Liver (tissue), 9 donors: ENCODE measurements around the gene QRICH1. TPM values are rescaled to one million over a fixed set of nuclear protein-coding genes. Genes with fewer than 3 reads are reported as not detected.

Source experiments
- DNase-seq: peaks from one replicate; pipeline ENCODE4 v3.0.0-alpha.2; 2017; ENCODE audit warnings: low spot score
- H3K27ac ChIP-seq, 2 donors: one replicate each; pipeline ENCODE4 v1.7.0; 2013; ENCODE audit warnings: inconsistent platforms in 2 of 2, low read length in 2 of 2, control low read depth in 1 of 2, low read depth in 1 of 2, mild to moderate bottlenecking in 1 of 2
- H3K27me3 ChIP-seq, 4 donors: one replicate each; pipeline versions ENCODE4 v1.6.1 to v1.7.0; 2013; ENCODE audit warnings: low read length in 3 of 4, inconsistent platforms in 1 of 4, mild to moderate bottlenecking in 1 of 4, moderate library complexity in 1 of 4; ENCODE audit not compliant: control insufficient read depth in 4 of 4, insufficient read depth in 4 of 4
- H3K36me3 ChIP-seq, 4 donors: one replicate each; pipeline versions ENCODE4 v1.6.1 to v1.7.0; 2013; ENCODE audit warnings: low read length in 3 of 4, mild to moderate bottlenecking in 3 of 4, low read depth in 1 of 4, moderate library complexity in 1 of 4; ENCODE audit not compliant: control insufficient read depth in 4 of 4, insufficient read depth in 3 of 4
- H3K4me1 ChIP-seq, 4 donors: one replicate each; pipeline versions ENCODE4 v1.6.1 to v1.7.0; 2013; ENCODE audit warnings: low read length in 3 of 4, mild to moderate bottlenecking in 3 of 4, moderate library complexity in 1 of 4; ENCODE audit not compliant: control insufficient read depth in 4 of 4, insufficient read depth in 4 of 4
- H3K4me3 ChIP-seq, 3 donors: one replicate each; pipeline versions ENCODE4 v1.6.1 to v1.7.0; 2013; ENCODE audit warnings: low read length in 3 of 3, control low read depth in 1 of 3, low read depth in 1 of 3, mild to moderate bottlenecking in 1 of 3
- H3K9ac ChIP-seq, 2 donors: one replicate each; pipeline ENCODE4 v1.7.0; 2013; ENCODE audit warnings: low read length in 2 of 2, mild to moderate bottlenecking in 2 of 2, moderate library complexity in 2 of 2, control low read depth in 1 of 2, low read depth in 1 of 2
- H3K9me3 ChIP-seq, 4 donors: one replicate each; pipeline versions ENCODE4 v1.6.1 to v1.7.0; 2013; ENCODE audit warnings: low read length in 3 of 4; ENCODE audit not compliant: control insufficient read depth in 4 of 4
- EGR1 ChIP-seq, 2 donors: IDR thresholded peaks; 2 replicates each; pipeline ENCODE4 v1.6.1; 2016 to 2018; ENCODE audit warnings: antibody characterized with exemption in 2 of 2, low read depth in 2 of 2
- FOXA1 ChIP-seq: IDR thresholded peaks from 2 replicates; pipeline ENCODE4 v1.6.1; 2016; ENCODE audit warnings: antibody characterized with exemption
- FOXA2 ChIP-seq: IDR thresholded peaks from 2 replicates; pipeline ENCODE4 v1.6.1; 2016; ENCODE audit warnings: antibody characterized with exemption
- GABPA ChIP-seq, 2 donors: IDR thresholded peaks in 1 of 2; conservative IDR thresholded peaks in 1 of 2; 2 replicates each; pipeline ENCODE4 v1.6.1; 2016; ENCODE audit warnings: antibody characterized with exemption in 2 of 2, mild to moderate bottlenecking in 1 of 2, moderate library complexity in 1 of 2
- HNF4A ChIP-seq, 2 donors: conservative IDR thresholded peaks; 2 replicates each; pipeline ENCODE4 v1.6.1; 2016; ENCODE audit warnings: antibody characterized with exemption in 2 of 2, mild to moderate bottlenecking in 2 of 2
- HNF4G ChIP-seq: IDR thresholded peaks from 2 replicates; pipeline ENCODE4 v1.6.1; 2016; ENCODE audit warnings: antibody characterized with exemption
- JUND ChIP-seq, 2 donors: IDR thresholded peaks; 2 replicates each; pipeline ENCODE4 v1.6.1; 2016; ENCODE audit warnings: antibody characterized with exemption in 2 of 2
- NR2F2 ChIP-seq: IDR thresholded peaks from 2 replicates; pipeline ENCODE4 v1.6.1; 2016; ENCODE audit warnings: antibody characterized with exemption
- RAD21 ChIP-seq, 2 donors: IDR thresholded peaks; 2 replicates each; pipeline ENCODE4 v1.6.1; 2016; ENCODE audit warnings: antibody characterized with exemption in 2 of 2, mild to moderate bottlenecking in 2 of 2
- RXRA ChIP-seq, 2 donors: IDR thresholded peaks; 2 replicates each; pipeline ENCODE4 v1.6.1; 2017 to 2018; ENCODE audit warnings: antibody characterized with exemption in 2 of 2, mild to moderate bottlenecking in 1 of 2
- SP1 ChIP-seq: IDR thresholded peaks from 2 replicates; pipeline ENCODE4 v1.6.1; 2018; ENCODE audit warnings: antibody characterized with exemption, mild to moderate bottlenecking
- TAF1 ChIP-seq: conservative IDR thresholded peaks from 2 replicates; pipeline ENCODE4 v1.6.1; 2016; ENCODE audit warnings: antibody characterized with exemption, mild to moderate bottlenecking
- YY1 ChIP-seq: IDR thresholded peaks from 2 replicates; pipeline ENCODE4 v1.6.1; 2016; ENCODE audit warnings: antibody characterized with exemption, mild to moderate bottlenecking
- ZBTB33 ChIP-seq: IDR thresholded peaks from 2 replicates; pipeline ENCODE4 v1.6.1; 2016; ENCODE audit warnings: antibody characterized with exemption
- WGBS: extraction: QIAGEN DNeasy Blood & Tissue Kit; methylation state at CpG from one replicate; pipeline ENCODE4 v1.1.7; 2013; 5-methylcytosine and 5-hydroxymethylcytosine counted together
- polyA plus RNA-seq, 2 donors: library from polyadenylated mRNA; stranded (reverse) in 1 of 2; unstranded in 1 of 2; fragments of 200-250 nt in 1 of 2; fragments of >200 nt in 1 of 2; fragmentation: Nextera tagmentation in 1 of 2; extraction: Ambion mirVana in 1 of 2; gene quantifications; one replicate each; pipeline versions ENCODE4 v1.2.1 to v1.2.3, GENCODE V29; 2013 to 2015
- total RNA-seq, 2 donors: library from RNA; depleted of rRNA; stranded (reverse); fragments of >200 nt; gene quantifications; one replicate each; pipeline ENCODE4 v1.2.3, GENCODE V29; 2014
- TF ChIP-seq, protein P1 (sequence below): fragments of 150-350 bp; IDR thresholded peaks from 2 replicates; pipeline ENCODE4 v1.5.1; 2017; ENCODE audit warnings: improper control_type of control experiment, low read depth, low read length; ENCODE audit not compliant: missing input control
- TF ChIP-seq, protein P2 (sequence below): IDR thresholded peaks from 2 replicates; pipeline ENCODE4 v1.6.1; 2016; ENCODE audit warnings: antibody characterized with exemption, mild to moderate bottlenecking
- TF ChIP-seq, protein P3 (sequence below): IDR thresholded peaks from 2 replicates; pipeline ENCODE4 v1.6.1; 2016; ENCODE audit warnings: antibody characterized with exemption
- donor health status: healthy.
- donor health status: healthy.
- donor health status: healthy.
- donor health status: healthy.
- donor health status: healthy.

Gene QRICH1
- total and polyA plus RNA-seq, 4 donors = 17.3 to 35.1 (median 25.7) TPM

GRCh38 chr3:49134471-49135265 is 40.8 kb upstream of the QRICH1 start:
- Histone ChIP-seq H3K36me3 (no peaks in the 10 kb centered on the region), H3K9me3 (no peaks in the 10 kb centered on the region), H3K27ac (no peak overlapping the region), H3K27me3 (no peaks in the 10 kb centered on the region), H3K4me3 (no peak overlapping the region), H3K4me1 (peaks cover 2 to 57% (median 51%) of the 10 kb centered on the region in 4 donors), H3K9ac (no peak overlapping the region)
- 25% methylated on average over 3 of the region's 3 CpGs for WGBS
- no peak for TF ChIP-seq RAD21 (IDR thresholded peaks at IDR 0.05)
- TF ChIP-seq NR2F2 = peak; percentile 100
- TF ChIP-seq JUND (IDR thresholded peaks at IDR 0.05) = no peak
- peak; percentile 92 to 98 for TF ChIP-seq RXRA (IDR thresholded peaks at IDR 0.05)
- peak; percentile 52 for TF ChIP-seq SP1
- TF ChIP-seq HNF4G = peak; percentile 75
- peak; percentile 89 to 96 for TF ChIP-seq HNF4A (conservative IDR thresholded peaks at IDR 0.05)
- DNase-seq = no peak

GRCh38 chr3:49133226-49133951 is 39.5 kb upstream of the QRICH1 start:
- WGBS = 4% methylated on average over 30 of the region's 30 CpGs
- Histone ChIP-seq H3K27me3 (no peaks in the 10 kb centered on the region), H3K9me3 (no peaks in the 10 kb centered on the region), H3K9ac (peak overlapping the region; percentile 35 to 58), H3K4me3 (peak overlapping the region; percentile 59 to 93 (median 69)), H3K4me1 (peaks cover 2 to 57% (median 51%) of the 10 kb centered on the region in 4 donors), H3K36me3 (peaks cover 0 to 6% (median 0%) of the 10 kb centered on the region in 4 donors), H3K27ac (peak overlapping the region; percentile 52 to 60)
- TF ChIP-seq FOXA1 = no peak
- peak; percentile 30 to 38 for TF ChIP-seq HNF4A (conservative IDR thresholded peaks at IDR 0.05)
- TF ChIP-seq, protein P1, sequence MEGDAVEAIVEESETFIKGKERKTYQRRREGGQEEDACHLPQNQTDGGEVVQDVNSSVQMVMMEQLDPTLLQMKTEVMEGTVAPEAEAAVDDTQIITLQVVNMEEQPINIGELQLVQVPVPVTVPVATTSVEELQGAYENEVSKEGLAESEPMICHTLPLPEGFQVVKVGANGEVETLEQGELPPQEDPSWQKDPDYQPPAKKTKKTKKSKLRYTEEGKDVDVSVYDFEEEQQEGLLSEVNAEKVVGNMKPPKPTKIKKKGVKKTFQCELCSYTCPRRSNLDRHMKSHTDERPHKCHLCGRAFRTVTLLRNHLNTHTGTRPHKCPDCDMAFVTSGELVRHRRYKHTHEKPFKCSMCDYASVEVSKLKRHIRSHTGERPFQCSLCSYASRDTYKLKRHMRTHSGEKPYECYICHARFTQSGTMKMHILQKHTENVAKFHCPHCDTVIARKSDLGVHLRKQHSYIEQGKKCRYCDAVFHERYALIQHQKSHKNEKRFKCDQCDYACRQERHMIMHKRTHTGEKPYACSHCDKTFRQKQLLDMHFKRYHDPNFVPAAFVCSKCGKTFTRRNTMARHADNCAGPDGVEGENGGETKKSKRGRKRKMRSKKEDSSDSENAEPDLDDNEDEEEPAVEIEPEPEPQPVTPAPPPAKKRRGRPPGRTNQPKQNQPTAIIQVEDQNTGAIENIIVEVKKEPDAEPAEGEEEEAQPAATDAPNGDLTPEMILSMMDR = no peak
- no peak for TF ChIP-seq ZBTB33
- TF ChIP-seq SP1 = peak; percentile 39
- TF ChIP-seq FOXA2 = no peak
- TF ChIP-seq, protein P2, sequence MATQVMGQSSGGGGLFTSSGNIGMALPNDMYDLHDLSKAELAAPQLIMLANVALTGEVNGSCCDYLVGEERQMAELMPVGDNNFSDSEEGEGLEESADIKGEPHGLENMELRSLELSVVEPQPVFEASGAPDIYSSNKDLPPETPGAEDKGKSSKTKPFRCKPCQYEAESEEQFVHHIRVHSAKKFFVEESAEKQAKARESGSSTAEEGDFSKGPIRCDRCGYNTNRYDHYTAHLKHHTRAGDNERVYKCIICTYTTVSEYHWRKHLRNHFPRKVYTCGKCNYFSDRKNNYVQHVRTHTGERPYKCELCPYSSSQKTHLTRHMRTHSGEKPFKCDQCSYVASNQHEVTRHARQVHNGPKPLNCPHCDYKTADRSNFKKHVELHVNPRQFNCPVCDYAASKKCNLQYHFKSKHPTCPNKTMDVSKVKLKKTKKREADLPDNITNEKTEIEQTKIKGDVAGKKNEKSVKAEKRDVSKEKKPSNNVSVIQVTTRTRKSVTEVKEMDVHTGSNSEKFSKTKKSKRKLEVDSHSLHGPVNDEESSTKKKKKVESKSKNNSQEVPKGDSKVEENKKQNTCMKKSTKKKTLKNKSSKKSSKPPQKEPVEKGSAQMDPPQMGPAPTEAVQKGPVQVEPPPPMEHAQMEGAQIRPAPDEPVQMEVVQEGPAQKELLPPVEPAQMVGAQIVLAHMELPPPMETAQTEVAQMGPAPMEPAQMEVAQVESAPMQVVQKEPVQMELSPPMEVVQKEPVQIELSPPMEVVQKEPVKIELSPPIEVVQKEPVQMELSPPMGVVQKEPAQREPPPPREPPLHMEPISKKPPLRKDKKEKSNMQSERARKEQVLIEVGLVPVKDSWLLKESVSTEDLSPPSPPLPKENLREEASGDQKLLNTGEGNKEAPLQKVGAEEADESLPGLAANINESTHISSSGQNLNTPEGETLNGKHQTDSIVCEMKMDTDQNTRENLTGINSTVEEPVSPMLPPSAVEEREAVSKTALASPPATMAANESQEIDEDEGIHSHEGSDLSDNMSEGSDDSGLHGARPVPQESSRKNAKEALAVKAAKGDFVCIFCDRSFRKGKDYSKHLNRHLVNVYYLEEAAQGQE = no peak
- peak in 1 of 2 donors; percentile 4 for TF ChIP-seq GABPA (IDR thresholded peaks at IDR 0.05 in 1 of 2, conservative IDR thresholded peaks at IDR 0.05 in 1 of 2)
- TF ChIP-seq EGR1 (IDR thresholded peaks at IDR 0.05; ENCODE audit: low read depth in 2 of 2) = peak in 1 of 2 donors; percentile 25
- TF ChIP-seq, protein P3, sequence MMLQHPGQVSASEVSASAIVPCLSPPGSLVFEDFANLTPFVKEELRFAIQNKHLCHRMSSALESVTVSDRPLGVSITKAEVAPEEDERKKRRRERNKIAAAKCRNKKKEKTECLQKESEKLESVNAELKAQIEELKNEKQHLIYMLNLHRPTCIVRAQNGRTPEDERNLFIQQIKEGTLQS = no peak
- peak; percentile 27 for TF ChIP-seq YY1
- TF ChIP-seq NR2F2 = peak; percentile 67
- peak in 1 of 2 donors; percentile 21 for TF ChIP-seq RAD21 (IDR thresholded peaks at IDR 0.05)
- no peak for TF ChIP-seq TAF1
- TF ChIP-seq RXRA (IDR thresholded peaks at IDR 0.05) = peak; percentile 28 to 40
- no peak for TF ChIP-seq JUND (IDR thresholded peaks at IDR 0.05)
- DNase-seq = peak; percentile 70
